WTC11 (cell line): Measurements from ENCODE around the gene FRAT1. TPM values are rescaled to one million over a fixed set of nuclear protein-coding genes. Genes with fewer than 3 reads are reported as not detected.

Experiments used
- ATF1 ChIP-seq: sonication (generic); formaldehyde crosslinking; IDR thresholded peaks from 2 replicates; pipeline ENCODE4 v1.8.1; 2023; ENCODE audit warnings: mild to moderate bottlenecking, moderate library complexity, missing genetic modification reagents
- ATF3 ChIP-seq: sonication (generic); formaldehyde crosslinking; conservative IDR thresholded peaks from 2 replicates; pipeline ENCODE4 v1.8.1; 2022; ENCODE audit warnings: mild to moderate bottlenecking, missing genetic modification reagents
- E2F5 ChIP-seq: sonication (generic); formaldehyde crosslinking; IDR thresholded peaks from 2 replicates; pipeline ENCODE4 v1.8.1; 2022; ENCODE audit warnings: mild to moderate bottlenecking, moderate library complexity, missing genetic modification reagents
- EMX1 ChIP-seq: fragments of 250-450 bp; sonication (Bioruptor Pico); IDR thresholded peaks from 2 replicates; pipeline ENCODE4 v1.8.0; 2021; ENCODE audit warnings: mild to moderate bottlenecking
- ETV6 ChIP-seq: sonication (generic); formaldehyde crosslinking; IDR thresholded peaks from 2 replicates; pipeline ENCODE4 v1.8.1; 2022; ENCODE audit warnings: mild to moderate bottlenecking, missing genetic modification reagents
- FOXJ3 ChIP-seq: sonication (generic); formaldehyde crosslinking; IDR thresholded peaks from 2 replicates; pipeline ENCODE4 v1.9.0; 2021; ENCODE audit warnings: missing genetic modification reagents, mild to moderate bottlenecking, borderline replicate concordance
- FOXK1 ChIP-seq: sonication (generic); formaldehyde crosslinking; IDR thresholded peaks from 2 replicates; pipeline ENCODE4 v1.8.0; 2022; ENCODE audit warnings: mild to moderate bottlenecking, moderate library complexity, missing genetic modification reagents
- FOXP1 ChIP-seq: sonication (generic); formaldehyde crosslinking; IDR thresholded peaks from 2 replicates; pipeline ENCODE4 v1.8.0; 2022; ENCODE audit warnings: missing genetic modification reagents, mild to moderate bottlenecking, moderate library complexity, borderline replicate concordance
- JUN ChIP-seq: sonication (generic); formaldehyde crosslinking; IDR thresholded peaks from 2 replicates; pipeline ENCODE4 v1.8.0; 2023; ENCODE audit warnings: mild to moderate bottlenecking, missing genetic modification reagents
- MLX ChIP-seq: sonication (generic); formaldehyde crosslinking; IDR thresholded peaks from 2 replicates; pipeline ENCODE4 v1.8.1; 2023; ENCODE audit warnings: mild to moderate bottlenecking, missing genetic modification reagents, moderate library complexity
- SMAD4 ChIP-seq: sonication (generic); formaldehyde crosslinking; IDR thresholded peaks from 2 replicates; pipeline ENCODE4 v1.8.0; 2022; ENCODE audit warnings: mild to moderate bottlenecking, missing genetic modification reagents
- SOX15 ChIP-seq: fragments of 250-450 bp; sonication (Bioruptor Pico); IDR thresholded peaks from 2 replicates; pipeline ENCODE4 v1.9.0; 2021; ENCODE audit warnings: mild to moderate bottlenecking
- SP1 ChIP-seq: sonication (generic); formaldehyde crosslinking; conservative IDR thresholded peaks from 2 replicates; pipeline ENCODE4 v1.8.1; 2022; ENCODE audit warnings: missing genetic modification reagents
- TEAD1 ChIP-seq: sonication (generic); formaldehyde crosslinking; IDR thresholded peaks from 2 replicates; pipeline ENCODE4 v1.8.0; 2022; ENCODE audit warnings: mild to moderate bottlenecking, missing genetic modification reagents
- TEAD4 ChIP-seq: sonication (generic); formaldehyde crosslinking; IDR thresholded peaks from 2 replicates; pipeline ENCODE4 v1.8.0; 2022; ENCODE audit warnings: mild to moderate bottlenecking, missing genetic modification reagents
- ZNF121 ChIP-seq: sonication (generic); formaldehyde crosslinking; IDR thresholded peaks from 2 replicates; pipeline ENCODE4 v1.8.0; 2023; ENCODE audit warnings: missing genetic modification reagents
- ZNF138 ChIP-seq: sonication (generic); formaldehyde crosslinking; conservative IDR thresholded peaks from 2 replicates; pipeline ENCODE4 v1.8.1; 2022; ENCODE audit warnings: mild to moderate bottlenecking, moderate library complexity, missing genetic modification reagents
- ZNF232 ChIP-seq: sonication (generic); formaldehyde crosslinking; IDR thresholded peaks from 2 replicates; pipeline ENCODE4 v1.8.0; 2022; ENCODE audit warnings: mild to moderate bottlenecking, missing genetic modification reagents
- ZNF396 ChIP-seq: fragments of 250-450 bp; sonication (Bioruptor Pico); IDR thresholded peaks from 2 replicates; pipeline ENCODE4 v1.8.0; 2021; ENCODE audit warnings: mild to moderate bottlenecking, moderate library complexity, borderline replicate concordance
- ZNF671 ChIP-seq: fragments of 250-450 bp; sonication (Bioruptor Pico); IDR thresholded peaks from 2 replicates; pipeline ENCODE4 v1.8.0; 2021; ENCODE audit warnings: mild to moderate bottlenecking
- total RNA-seq: library from RNA; stranded (reverse); gene quantifications from 3 replicates; pipeline ENCODE4 v1.2.3, GENCODE V29; 2021
- TF ChIP-seq, protein P1 (sequence below): sonication (generic); formaldehyde crosslinking; IDR thresholded peaks from 2 replicates; pipeline ENCODE4 v1.8.0; 2022; ENCODE audit warnings: mild to moderate bottlenecking, missing genetic modification reagents
- TF ChIP-seq, protein P2 (sequence below): sonication (generic); formaldehyde crosslinking; IDR thresholded peaks from 2 replicates; pipeline ENCODE4 v1.8.1; 2023; ENCODE audit warnings: mild to moderate bottlenecking, missing genetic modification reagents, moderate library complexity
- TF ChIP-seq, protein P3 (sequence below): sonication (generic); formaldehyde crosslinking; IDR thresholded peaks from 2 replicates; pipeline ENCODE4 v1.8.1; 2023; ENCODE audit warnings: mild to moderate bottlenecking, missing genetic modification reagents
- TF ChIP-seq, protein P4 (sequence below): fragments of 250-450 bp; sonication (Bioruptor Pico); conservative IDR thresholded peaks from 2 replicates; pipeline ENCODE4 v1.9.0; 2021; ENCODE audit warnings: mild to moderate bottlenecking
- TF ChIP-seq, protein P5 (sequence below): sonication (generic); formaldehyde crosslinking; IDR thresholded peaks from 2 replicates; pipeline ENCODE4 v1.8.0; 2022; ENCODE audit warnings: mild to moderate bottlenecking, missing genetic modification reagents
- TF ChIP-seq, protein P6 (sequence below): sonication (generic); formaldehyde crosslinking; IDR thresholded peaks from 2 replicates; pipeline ENCODE4 v1.8.0; 2023; ENCODE audit warnings: missing genetic modification reagents
- TF ChIP-seq, protein P7 (sequence below): sonication (generic); formaldehyde crosslinking; IDR thresholded peaks from 2 replicates; pipeline ENCODE4 v1.8.1; 2022; ENCODE audit warnings: low read depth, missing genetic modification reagents, borderline replicate concordance

Gene FRAT1
- total RNA-seq, 1 experiment from 2014 or later, result 8.2 TPM

GRCh38 chr10:97334370-97335175, 15.5 kb downstream of the FRAT1 start, which contains the start of gene FRAT2 (continued):
- TF ChIP-seq, protein P1, sequence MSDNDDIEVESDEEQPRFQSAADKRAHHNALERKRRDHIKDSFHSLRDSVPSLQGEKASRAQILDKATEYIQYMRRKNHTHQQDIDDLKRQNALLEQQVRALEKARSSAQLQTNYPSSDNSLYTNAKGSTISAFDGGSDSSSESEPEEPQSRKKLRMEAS (CRISPR knock-in tag), result peak; percentile 84
- TF ChIP-seq ATF1 (CRISPR knock-in tag) (no peak), EMX1 (CRISPR knock-in tag) (0 out of 2 replicates have a peak, but pooled peaks have one; percentile 46), FOXJ3 (no peak), FOXP1 (peak; percentile 86), SP1 (CRISPR knock-in tag) (peak; percentile 88), E2F5 (CRISPR knock-in tag) (peak; percentile 79; the same call in 1 of the 2 replicates), ZNF671 (no peak), SOX15 (CRISPR knock-in tag) (no peak), SMAD4 (CRISPR knock-in tag) (no peak), ETV6 (CRISPR knock-in tag) (peak; percentile 31; the same call in 1 of the 2 replicates), TEAD4 (CRISPR knock-in tag) (no peak), ZNF121 (CRISPR knock-in tag) (no peak), MLX (CRISPR knock-in tag) (no peak), ZNF138 (CRISPR knock-in tag) (0 out of 2 replicates have a peak, but pooled peaks have one; percentile 41), ZNF232 (CRISPR knock-in tag) (no peak; the same call in 1 of the 2 replicates), ATF3 (no peak), FOXK1 (peak; percentile 100), JUN (CRISPR knock-in tag) (no peak), ZNF396 (no peak), TEAD1 (no peak)
- TF ChIP-seq, protein P2, sequence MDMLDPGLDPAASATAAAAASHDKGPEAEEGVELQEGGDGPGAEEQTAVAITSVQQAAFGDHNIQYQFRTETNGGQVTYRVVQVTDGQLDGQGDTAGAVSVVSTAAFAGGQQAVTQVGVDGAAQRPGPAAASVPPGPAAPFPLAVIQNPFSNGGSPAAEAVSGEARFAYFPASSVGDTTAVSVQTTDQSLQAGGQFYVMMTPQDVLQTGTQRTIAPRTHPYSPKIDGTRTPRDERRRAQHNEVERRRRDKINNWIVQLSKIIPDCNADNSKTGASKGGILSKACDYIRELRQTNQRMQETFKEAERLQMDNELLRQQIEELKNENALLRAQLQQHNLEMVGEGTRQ (CRISPR knock-in tag), result peak; percentile 65
- TF ChIP-seq, protein P3, sequence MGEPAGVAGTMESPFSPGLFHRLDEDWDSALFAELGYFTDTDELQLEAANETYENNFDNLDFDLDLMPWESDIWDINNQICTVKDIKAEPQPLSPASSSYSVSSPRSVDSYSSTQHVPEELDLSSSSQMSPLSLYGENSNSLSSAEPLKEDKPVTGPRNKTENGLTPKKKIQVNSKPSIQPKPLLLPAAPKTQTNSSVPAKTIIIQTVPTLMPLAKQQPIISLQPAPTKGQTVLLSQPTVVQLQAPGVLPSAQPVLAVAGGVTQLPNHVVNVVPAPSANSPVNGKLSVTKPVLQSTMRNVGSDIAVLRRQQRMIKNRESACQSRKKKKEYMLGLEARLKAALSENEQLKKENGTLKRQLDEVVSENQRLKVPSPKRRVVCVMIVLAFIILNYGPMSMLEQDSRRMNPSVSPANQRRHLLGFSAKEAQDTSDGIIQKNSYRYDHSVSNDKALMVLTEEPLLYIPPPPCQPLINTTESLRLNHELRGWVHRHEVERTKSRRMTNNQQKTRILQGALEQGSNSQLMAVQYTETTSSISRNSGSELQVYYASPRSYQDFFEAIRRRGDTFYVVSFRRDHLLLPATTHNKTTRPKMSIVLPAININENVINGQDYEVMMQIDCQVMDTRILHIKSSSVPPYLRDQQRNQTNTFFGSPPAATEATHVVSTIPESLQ, result no peak
- TF ChIP-seq, protein P4, sequence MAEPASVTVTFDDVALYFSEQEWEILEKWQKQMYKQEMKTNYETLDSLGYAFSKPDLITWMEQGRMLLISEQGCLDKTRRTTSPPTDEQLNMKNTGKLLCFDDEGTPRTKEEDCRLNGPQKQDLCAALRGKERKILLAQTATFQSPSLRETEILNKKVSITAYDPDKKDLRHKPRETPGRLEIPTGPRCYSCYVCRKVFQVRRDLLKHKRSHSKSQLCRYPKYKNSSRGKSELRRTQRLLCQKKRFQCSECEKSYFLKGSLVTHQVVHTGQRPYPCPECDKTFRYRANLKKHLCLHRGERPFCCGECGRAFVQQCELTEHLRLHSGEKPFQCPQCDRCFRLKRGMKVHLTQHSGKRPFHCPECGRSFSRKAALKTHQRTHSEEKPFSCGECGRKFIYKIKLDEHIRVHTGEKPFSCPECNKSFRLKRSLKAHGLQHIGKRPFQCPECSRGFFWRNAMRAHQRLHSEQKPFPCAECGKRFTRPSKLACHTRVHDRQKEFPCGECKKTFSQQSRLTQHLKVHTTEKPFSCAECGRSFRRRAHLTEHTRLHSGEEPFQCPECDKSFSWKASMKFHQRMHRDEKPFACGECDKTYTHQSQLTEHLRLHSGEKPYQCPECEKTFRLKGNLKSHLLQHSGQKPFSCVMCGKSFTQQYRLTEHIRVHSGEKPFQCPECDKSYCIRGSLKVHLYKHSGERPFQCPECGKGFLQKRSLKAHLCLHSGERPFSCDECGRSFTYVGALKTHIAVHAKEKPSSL (CRISPR knock-in tag), result no peak
- TF ChIP-seq, protein P5, sequence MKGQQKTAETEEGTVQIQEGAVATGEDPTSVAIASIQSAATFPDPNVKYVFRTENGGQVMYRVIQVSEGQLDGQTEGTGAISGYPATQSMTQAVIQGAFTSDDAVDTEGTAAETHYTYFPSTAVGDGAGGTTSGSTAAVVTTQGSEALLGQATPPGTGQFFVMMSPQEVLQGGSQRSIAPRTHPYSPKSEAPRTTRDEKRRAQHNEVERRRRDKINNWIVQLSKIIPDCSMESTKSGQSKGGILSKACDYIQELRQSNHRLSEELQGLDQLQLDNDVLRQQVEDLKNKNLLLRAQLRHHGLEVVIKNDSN (CRISPR knock-in tag), result 0 out of 2 replicates have a peak, but pooled peaks have one; percentile 22
- TF ChIP-seq, protein P6, sequence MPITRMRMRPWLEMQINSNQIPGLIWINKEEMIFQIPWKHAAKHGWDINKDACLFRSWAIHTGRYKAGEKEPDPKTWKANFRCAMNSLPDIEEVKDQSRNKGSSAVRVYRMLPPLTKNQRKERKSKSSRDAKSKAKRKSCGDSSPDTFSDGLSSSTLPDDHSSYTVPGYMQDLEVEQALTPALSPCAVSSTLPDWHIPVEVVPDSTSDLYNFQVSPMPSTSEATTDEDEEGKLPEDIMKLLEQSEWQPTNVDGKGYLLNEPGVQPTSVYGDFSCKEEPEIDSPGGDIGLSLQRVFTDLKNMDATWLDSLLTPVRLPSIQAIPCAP (CRISPR knock-in tag), result no peak
- TF ChIP-seq, protein P7, sequence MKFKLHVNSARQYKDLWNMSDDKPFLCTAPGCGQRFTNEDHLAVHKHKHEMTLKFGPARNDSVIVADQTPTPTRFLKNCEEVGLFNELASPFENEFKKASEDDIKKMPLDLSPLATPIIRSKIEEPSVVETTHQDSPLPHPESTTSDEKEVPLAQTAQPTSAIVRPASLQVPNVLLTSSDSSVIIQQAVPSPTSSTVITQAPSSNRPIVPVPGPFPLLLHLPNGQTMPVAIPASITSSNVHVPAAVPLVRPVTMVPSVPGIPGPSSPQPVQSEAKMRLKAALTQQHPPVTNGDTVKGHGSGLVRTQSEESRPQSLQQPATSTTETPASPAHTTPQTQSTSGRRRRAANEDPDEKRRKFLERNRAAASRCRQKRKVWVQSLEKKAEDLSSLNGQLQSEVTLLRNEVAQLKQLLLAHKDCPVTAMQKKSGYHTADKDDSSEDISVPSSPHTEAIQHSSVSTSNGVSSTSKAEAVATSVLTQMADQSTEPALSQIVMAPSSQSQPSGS (CRISPR knock-in tag), result no peak
